ENCODE results near the gene NSMF. TPM values are rescaled to one million over a fixed set of nuclear protein-coding genes. Genes with fewer than 3 reads are reported as not detected.

Gene NSMF, protein sequence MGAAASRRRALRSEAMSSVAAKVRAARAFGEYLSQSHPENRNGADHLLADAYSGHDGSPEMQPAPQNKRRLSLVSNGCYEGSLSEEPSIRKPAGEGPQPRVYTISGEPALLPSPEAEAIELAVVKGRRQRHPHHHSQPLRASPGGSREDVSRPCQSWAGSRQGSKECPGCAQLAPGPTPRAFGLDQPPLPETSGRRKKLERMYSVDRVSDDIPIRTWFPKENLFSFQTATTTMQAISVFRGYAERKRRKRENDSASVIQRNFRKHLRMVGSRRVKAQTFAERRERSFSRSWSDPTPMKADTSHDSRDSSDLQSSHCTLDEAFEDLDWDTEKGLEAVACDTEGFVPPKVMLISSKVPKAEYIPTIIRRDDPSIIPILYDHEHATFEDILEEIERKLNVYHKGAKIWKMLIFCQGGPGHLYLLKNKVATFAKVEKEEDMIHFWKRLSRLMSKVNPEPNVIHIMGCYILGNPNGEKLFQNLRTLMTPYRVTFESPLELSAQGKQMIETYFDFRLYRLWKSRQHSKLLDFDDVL
- 10 to 100 TPM; 12.0 to 61.3 TPM for total RNA-seq

DNA sequence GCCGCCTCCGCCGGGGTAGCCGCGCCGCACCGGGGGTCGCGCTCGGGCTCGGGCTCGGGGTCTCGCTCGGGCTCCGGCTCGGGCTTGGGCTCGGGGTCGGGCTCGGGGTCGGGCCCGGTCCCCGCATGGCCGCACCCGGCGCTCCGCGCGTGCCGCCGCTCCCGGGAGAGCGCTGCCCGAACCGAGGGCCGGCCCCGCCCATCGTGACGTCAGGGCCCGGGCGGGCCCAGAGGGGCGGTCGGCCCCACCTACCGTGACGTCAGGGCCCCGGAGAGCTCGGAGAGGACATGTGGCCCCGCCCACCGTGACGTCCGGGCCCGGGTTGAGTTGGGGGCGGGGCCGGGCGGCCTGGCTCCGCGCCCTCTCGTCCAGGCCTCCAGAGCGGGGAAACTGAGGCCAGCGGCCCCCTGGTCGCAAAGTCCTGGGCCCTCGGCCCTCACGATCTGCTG is at the start of gene NSMF:
NSMF (minus strand) TSS at position 183 of the 449 bp plus-strand sequence. CDS start 232 bp downstream, outside the sequence.
- ATAC-seq (peak; percentile 81 to 84), DNase-seq (ENCODE audit: low spot score in 2 of 2) (peak; percentile 95 to 99)
- Mint-ChIP-seq H3K9me3 (no peaks in the 10 kb centered on the region), H3K36me3 (no peaks in the 10 kb centered on the region), H3K27ac (no peak within 1 kb of the TSS)

DNA sequence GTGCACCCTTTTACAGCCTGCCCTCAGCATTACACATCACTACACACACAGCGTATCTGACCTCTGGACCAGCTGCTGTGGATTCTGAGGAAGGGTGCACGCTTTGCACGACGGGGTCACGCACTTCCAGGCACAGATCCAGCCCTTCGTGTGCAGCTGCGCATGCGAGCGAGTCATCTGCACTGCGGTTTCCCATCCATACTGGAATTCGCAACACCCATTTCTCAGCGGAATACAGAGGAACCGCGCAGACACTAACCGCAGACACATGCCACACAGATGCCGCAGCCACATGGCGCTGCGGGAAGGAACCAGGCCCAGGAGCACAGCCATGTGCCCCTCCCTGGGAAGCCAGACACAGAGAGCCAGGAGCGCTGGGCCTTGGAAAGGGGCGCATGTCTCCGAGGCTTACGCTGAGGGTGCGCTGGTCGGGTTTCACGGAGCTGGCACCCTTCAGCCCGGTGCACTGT is 47.6 kb upstream of the NSMF start:
- ATAC-seq, result no peak
- no peak for DNase-seq (ENCODE audit: low spot score in 2 of 2)
- H3K27ac Mint-ChIP-seq, result no peak overlapping the region
- H3K36me3 Mint-ChIP-seq, result peaks cover 0 to 7% of the 10 kb centered on the region in 2 donors
- H3K9me3 Mint-ChIP-seq, result peaks cover 0 to 4% of the 10 kb centered on the region in 2 donors

DNA sequence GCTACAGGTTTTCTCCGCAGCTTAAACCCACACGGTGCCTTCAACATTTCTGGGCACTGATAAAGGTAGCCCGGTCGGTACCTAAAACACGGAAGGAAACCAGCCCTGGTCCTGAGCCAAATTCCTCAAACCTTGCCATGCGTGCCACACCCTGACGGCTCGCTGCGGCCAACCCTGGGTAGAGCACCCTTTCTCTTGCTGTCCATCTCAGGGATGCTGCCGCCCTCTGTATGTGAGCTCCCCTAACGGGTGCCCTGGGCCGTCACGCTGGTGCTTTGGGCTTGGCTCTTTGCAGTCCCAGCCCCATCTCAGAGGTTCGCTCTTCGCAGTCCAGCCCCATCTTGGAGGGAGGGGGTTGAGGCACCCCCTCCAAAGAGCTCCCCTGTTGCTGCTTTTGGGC is 47.1 kb upstream of the NSMF start:
- Mint-ChIP-seq H3K9me3 (peaks cover 0 to 4% of the 10 kb centered on the region in 2 donors), H3K36me3 (peaks cover 0 to 7% of the 10 kb centered on the region in 2 donors), H3K27ac (no peak overlapping the region)
- DNase-seq (ENCODE audit: low spot score in 2 of 2) (no peak), ATAC-seq (no peak)

DNA sequence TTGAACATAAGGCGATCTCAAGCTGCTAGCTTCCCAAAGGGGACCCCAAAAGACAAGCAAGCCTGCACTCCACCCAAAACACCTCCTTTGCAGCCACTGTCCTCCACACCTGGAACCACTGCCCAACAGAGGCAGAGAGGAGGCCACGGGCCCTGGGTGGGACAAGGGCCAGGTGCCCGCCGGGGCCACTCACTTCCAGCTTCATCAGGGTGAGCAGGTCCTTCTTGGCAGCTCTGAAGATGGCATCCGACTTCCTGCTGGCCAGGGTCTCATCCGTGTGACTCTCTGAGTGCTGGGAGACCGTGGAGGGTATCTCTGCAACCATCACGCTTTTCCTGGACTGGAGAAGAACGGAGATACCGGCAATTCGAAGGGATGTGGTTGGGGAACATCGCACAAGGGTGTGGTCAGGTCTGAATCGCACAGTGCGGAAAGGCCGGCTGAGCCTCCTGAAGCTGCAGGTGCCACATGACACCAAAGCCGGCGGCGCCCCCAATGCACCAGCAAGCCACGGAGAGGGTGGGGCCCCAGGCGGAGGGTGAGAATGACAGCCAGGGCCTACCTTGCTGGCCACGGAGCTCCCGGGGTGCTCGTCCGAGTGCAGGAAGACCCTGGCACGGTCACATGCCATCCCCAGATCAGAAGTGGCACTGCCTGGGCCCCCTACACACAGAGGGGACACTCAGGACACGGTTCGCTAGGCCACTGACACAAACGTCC is 46.4 kb upstream of the NSMF start:
- H3K27ac Mint-ChIP-seq, result no peak overlapping the region
- no peak for ATAC-seq
- H3K9me3 Mint-ChIP-seq, result peaks cover 0 to 4% of the 10 kb centered on the region in 2 donors
- DNase-seq (ENCODE audit: low spot score in 2 of 2), result no peak
- H3K36me3 Mint-ChIP-seq, result peaks cover 0 to 7% of the 10 kb centered on the region in 2 donors

DNA sequence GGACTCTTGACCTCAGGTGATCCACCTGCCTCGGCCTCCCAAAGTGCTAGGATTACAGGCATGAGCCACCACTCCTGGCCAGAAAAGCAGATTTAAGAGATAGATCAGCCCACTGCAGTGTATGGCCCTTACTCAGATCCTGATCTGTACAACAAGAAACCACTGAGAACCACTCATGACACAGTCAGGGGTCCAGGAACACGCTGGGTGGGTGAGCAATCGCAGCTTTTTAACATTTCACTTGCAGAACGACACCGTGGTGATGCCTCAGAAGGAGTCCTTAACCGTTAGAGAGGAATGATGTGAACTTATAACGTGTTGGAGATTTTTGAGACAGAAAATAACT is 45.3 kb upstream of the NSMF start:
- Mint-ChIP-seq H3K27ac (no peak overlapping the region), H3K36me3 (peaks cover 0 to 7% of the 10 kb centered on the region in 2 donors), H3K9me3 (peaks cover 0 to 4% of the 10 kb centered on the region in 2 donors)
- ATAC-seq (peak; percentile 18 to 52), DNase-seq (ENCODE audit: low spot score in 2 of 2) (no peak)

DNA sequence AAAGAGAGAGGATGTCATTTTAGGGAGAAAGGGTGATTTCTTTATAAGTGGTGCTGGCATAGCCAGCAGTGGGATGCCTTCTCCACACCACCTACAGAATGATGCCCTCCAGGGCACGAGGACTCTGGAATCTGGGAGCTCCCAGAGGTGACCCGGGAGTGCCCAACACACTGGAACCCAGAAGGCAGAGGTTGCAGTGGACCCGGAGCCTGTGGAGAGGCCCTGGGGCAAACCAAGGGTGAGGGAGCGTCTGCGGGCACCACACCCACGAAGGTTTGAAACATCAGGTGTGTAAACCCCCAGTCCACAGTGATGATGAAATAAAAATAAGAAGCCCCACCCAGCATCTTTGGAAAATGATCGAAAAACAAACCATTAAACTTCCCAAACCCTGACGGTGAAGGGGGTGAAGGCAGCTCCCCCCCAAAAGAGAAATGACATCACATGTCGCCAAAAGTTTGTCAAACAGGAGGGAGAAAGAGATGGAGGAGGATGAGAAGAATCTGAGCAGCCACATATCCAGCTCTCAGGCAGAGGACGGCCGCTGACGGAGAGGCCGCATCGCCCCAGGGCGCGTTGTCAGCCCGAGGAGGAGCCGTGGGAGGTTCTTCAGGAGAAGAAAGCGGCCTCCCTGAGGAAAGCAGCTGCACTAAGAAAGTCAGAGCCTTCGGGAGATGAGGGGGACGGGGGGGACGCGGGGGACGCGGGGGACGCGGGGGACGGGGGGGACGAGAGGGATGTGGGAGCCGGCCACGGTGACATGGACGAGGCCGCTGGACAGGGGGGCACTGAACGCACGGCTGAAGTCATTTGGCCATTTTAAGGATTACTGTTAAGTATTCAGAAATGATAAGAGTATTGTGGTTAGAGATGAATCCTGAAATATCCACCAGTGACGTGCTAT is 43.1 kb upstream of the NSMF start:
- no peak for ATAC-seq
- DNase-seq (ENCODE audit: low spot score in 2 of 2), result no peak
- H3K36me3 Mint-ChIP-seq, result peaks cover 0 to 7% of the 10 kb centered on the region in 2 donors
- peak overlapping the region in 1 of 2 donors; percentile 32 for H3K27ac Mint-ChIP-seq
- peaks cover 0 to 4% of the 10 kb centered on the region in 2 donors for H3K9me3 Mint-ChIP-seq

DNA sequence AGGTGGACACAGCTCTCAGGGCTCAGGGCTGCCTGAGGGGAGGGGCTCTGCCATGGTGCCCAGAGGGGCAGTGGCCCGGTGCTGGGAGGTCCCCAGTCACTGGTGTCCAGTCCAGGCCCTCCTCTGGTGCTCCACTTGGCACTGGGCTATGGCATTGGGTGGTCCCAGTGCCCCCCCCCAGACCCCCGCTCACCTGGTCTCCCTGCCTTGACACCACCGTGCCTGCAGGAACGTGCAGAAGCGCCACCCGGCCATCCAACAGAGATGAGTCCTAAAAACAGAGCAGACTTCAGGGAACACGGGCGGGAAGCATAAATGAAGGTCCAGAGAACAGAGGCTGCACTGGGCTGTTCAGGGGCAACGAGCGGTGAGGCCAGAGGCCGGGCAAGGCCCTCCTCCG is 42.3 kb upstream of the NSMF start:
- DNase-seq (ENCODE audit: low spot score in 2 of 2) (no peak), ATAC-seq (no peak)
- Mint-ChIP-seq H3K9me3 (peaks cover 0 to 4% of the 10 kb centered on the region in 2 donors), H3K36me3 (peaks cover 0 to 7% of the 10 kb centered on the region in 2 donors), H3K27ac (no peak overlapping the region)

DNA sequence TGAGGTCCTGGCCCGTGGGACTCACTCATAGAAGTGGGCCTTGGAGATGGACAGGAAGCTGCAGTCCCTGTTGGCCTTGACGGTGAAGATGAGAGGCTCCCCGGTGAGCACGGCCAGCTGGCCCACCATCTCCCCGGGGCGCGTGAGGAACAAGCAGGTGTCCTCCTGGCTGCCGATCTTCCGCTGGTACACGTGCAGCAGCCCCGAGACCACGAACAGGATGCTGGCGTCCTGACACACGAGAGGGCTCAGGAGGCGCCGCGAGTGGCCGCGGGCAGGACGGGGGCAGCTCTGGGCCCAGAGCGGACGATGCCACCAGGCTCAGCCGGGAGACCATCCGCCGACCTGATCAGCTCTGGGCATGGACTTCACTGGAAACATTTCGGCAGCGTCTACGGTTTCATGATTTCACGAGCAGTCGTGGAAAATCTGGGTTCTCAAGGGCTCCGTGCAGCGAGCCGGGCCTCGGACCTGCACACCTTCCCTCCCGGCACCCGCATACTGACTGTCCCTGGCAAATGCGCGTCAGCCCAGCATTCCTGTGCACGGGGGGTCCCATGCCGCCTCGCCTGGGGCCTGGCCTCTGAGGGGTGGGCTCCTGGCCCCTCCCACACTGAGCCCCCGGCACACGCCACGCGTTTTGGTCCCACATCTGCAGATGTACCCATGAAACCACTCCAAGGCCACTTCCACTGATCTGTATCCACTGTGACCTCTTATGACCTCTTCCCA is 41.7 kb upstream of the NSMF start:
- Mint-ChIP-seq H3K36me3 (peaks cover 0 to 7% of the 10 kb centered on the region in 2 donors), H3K9me3 (peaks cover 0 to 4% of the 10 kb centered on the region in 2 donors), H3K27ac (no peak overlapping the region)
- no peak for ATAC-seq
- DNase-seq (ENCODE audit: low spot score in 2 of 2), result no peak

DNA sequence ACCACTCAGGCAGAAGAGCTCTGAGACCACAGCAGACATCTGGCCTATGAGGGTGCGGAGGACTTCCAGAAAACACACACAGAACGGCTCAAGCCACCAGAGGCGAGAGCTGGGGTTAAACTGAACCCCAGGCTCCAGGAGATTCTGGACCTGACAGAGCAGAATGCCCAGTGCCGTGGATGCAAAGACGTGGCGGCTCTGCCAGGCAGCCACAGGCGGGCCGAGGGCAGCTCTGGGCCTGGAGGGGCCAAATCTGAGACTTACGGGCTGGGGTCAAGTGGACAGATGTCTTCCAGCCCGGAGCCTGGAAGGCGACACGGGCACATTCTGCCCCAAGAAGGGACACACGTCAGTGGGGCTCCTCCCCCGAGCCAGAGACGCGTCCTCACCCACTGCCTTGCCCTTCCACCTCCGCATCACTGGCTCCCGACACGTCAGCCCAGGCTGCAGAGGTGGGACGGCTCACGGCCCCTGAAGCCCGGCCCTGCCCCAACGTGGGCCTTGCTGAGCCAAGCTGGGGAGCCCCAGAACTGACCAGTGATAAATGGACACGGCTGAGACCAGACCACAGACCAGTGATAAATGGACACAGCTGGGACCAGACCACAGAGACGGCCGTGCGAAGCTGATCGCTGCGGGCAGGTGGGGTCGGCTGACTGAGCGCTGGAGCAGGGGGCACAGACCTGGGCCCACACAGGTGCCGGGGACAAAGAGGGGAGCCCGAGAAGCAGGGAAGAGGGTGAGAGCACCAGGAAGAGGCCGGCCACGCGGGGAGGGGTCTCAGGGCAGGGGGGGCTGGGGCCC is 40.9 kb upstream of the NSMF start:
- ATAC-seq, result no peak
- peaks cover 0 to 4% of the 10 kb centered on the region in 2 donors for H3K9me3 Mint-ChIP-seq

DNA sequence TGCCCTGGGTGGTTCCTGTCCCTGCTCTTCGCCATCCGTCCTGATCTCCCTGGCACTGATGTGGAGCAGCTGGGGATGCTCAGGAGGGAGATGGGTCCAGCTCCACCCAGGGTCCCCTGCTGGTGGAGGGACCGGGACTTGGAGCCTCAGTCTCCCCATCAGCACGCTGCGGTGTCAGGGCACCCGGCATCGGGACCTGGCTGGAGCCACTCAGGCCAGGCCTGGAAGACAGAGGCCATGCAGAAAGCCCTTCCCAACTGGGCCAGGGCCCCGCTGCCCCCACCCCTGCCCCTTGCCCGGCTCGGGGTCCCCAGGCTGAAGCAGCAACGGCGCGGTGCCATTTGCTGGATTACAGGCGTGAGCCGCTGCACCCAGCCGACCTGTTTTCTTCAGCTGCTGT is 40.3 kb upstream of the NSMF start:
- Mint-ChIP-seq H3K27ac (no peak overlapping the region), H3K9me3 (peaks cover 0 to 4% of the 10 kb centered on the region in 2 donors), H3K36me3 (peaks cover 0 to 7% of the 10 kb centered on the region in 2 donors)
- ATAC-seq, result no peak
- no peak for DNase-seq (ENCODE audit: low spot score in 2 of 2)

More for the DNA sequence above, 40.9 kb upstream of the NSMF start:
- H3K36me3 Mint-ChIP-seq, result peaks cover 0 to 7% of the 10 kb centered on the region in 2 donors
- H3K27ac Mint-ChIP-seq, result no peak overlapping the region
- no peak for DNase-seq (ENCODE audit: low spot score in 2 of 2)

DNA sequence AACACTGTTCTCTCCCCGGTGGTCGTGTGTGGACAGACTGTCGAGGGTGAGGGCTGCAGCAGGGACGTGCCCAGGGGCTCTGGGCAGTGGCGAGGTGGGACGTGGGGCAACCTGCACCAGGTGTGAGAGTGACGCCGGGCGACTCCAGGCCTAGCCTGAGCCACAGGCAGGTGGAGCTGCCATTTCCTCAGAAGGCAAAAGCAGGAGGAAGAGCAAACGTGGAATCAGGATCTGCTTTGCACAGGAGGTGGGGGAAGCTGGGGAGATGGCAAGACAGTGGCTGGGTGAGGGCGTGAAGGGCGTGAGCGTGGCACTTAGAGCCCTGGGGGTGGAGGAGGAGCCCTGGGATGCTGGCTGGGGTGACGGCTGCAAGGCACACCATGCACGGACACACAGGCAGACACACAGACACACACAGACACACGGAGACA is 39.6 kb upstream of the NSMF start:
- peaks cover 0 to 4% of the 10 kb centered on the region in 2 donors for H3K9me3 Mint-ChIP-seq
- no peak for ATAC-seq
- H3K36me3 Mint-ChIP-seq, result peaks cover 0 to 7% of the 10 kb centered on the region in 2 donors
- no peak for DNase-seq (ENCODE audit: low spot score in 2 of 2)
- no peak overlapping the region for H3K27ac Mint-ChIP-seq

DNA sequence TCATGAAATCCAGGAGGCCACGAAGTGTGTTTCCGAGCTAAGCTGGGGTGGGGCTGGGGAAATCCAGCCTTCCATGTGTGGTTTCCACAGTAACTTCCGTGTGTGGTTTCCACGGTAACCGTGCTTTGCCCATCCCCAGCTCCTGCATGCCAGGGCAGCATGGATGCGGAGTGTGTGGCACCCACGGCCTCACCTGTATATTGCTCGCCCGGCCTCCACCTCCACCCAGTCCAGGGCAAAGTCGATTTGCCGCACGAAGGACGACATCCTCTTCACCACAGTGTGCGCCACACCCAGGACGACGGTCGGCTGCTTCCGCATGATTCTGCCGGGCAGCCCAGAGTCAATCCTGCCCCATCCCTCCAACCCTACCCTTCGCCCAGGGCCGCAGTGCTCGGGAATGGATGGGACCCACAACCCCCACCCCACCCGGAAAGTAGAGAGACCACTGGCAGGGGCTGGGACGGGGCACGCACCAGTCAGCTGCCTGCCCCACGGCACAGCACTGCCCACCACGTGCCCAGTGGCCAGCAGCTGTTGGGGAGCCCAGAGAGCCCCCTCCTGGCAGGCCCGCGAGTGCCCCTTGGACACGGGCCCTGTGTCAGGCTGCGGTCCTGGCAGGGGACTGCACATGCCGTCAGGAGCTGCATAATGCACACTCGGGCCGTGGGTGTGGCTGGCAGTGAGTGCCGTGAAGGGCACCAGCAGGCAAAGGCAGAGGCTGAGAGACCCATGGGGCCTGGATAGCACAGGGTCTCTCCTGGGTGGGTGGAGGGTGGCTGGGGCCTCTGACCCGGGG is 39.0 kb upstream of the NSMF start:
- H3K9me3 Mint-ChIP-seq, result peaks cover 0 to 4% of the 10 kb centered on the region in 2 donors
- DNase-seq (ENCODE audit: low spot score in 2 of 2) (no peak), ATAC-seq (no peak)
- no peak overlapping the region for H3K27ac Mint-ChIP-seq
- peaks cover 0 to 7% of the 10 kb centered on the region in 2 donors for H3K36me3 Mint-ChIP-seq

DNA sequence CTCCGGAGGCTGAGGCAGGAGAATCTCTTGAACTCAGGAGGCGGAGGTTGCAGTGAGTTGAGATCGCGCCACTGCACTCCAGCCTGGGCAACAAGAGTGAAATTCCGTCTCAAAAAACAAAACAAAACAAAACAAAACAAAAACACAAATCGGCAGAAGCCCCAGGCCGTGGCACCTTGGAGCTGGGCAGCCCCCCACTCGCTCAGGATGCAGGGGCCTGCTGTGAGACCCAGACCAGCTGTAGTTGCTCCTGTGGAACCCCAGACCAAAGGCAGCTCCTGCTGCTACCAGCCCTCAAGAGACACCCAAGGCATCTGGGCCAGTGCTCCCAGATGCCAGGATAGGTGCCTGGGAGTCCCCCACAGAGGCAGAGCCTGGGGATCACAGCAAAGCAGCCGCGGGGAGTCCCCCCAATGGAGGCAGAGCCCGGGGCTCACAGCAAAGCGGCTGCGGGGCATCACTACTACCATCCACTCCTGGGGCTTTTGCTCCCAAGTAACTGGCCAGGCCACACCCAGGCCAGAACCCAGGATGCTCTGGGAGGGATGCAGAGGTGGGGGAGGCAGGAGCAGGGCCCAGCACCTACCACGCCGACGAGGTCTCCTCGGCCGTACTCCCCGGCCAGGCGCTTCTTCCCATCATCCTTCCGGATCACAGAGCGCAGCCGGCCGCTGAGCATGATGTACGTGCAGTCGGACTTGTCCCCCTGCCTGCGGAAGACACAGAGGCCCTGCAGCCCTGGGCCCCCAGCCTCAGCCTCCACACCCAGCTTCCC is 37.7 kb upstream of the NSMF start:
- ATAC-seq (no peak), DNase-seq (ENCODE audit: low spot score in 2 of 2) (no peak)
- H3K27ac Mint-ChIP-seq, result no peak overlapping the region
- no peaks in the 10 kb centered on the region for H3K9me3 Mint-ChIP-seq
- H3K36me3 Mint-ChIP-seq, result peaks cover 0 to under 1% of the 10 kb centered on the region in 2 donors
